PC-3 (cell line): ENCODE measurements around the gene SDCBP2.

ENCODE experiments used
- EZH2phosphoT487 ChIP-seq: fragments of 300-600 bp; sonication (generic); IDR thresholded peaks from 2 replicates; pipeline ENCODE4 v1.6.1; 2018; ENCODE audit warnings: mild to moderate bottlenecking, antibody characterized with exemption, low read length, borderline replicate concordance
- TF ChIP-seq, protein P1 (sequence below): fragments of 300-600 bp; sonication (generic); conservative IDR thresholded peaks from 2 replicates; pipeline ENCODE4 v1.5.1; 2017; ENCODE audit warnings: antibody characterized with exemption, low read depth, mild to moderate bottlenecking, low read length

DNA sequence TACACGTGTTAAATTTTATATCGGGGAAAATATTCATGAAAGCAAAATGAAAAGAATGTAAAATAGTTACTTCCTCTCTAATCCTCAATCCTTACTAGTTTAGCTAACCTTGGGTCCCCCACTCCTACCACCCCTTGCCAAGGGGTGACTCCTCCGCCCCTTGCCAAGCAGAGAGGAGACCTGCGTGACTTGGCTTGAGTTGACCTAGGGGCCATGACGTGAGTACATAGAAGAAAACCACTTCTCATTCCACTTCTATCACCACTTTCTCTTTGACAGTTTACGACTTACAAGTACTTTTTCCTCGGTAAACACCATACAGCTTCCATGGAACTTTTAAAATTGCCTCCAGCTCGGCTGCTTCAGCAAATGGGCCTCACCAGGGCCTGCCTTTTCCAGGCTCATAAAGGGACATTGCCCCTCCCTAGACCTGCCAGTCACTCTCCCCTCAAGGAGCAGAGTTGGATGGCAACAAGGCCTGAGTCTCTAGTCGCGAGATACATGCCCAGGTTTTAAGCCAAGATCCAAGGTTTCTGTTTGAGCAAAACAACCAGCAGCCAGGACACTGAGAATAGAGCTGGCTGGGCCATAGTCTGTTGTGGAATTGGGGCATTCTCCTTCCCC is 29.9 kb downstream of the SDCBP2 start:
- TF ChIP-seq, protein P1, sequence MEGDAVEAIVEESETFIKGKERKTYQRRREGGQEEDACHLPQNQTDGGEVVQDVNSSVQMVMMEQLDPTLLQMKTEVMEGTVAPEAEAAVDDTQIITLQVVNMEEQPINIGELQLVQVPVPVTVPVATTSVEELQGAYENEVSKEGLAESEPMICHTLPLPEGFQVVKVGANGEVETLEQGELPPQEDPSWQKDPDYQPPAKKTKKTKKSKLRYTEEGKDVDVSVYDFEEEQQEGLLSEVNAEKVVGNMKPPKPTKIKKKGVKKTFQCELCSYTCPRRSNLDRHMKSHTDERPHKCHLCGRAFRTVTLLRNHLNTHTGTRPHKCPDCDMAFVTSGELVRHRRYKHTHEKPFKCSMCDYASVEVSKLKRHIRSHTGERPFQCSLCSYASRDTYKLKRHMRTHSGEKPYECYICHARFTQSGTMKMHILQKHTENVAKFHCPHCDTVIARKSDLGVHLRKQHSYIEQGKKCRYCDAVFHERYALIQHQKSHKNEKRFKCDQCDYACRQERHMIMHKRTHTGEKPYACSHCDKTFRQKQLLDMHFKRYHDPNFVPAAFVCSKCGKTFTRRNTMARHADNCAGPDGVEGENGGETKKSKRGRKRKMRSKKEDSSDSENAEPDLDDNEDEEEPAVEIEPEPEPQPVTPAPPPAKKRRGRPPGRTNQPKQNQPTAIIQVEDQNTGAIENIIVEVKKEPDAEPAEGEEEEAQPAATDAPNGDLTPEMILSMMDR, result no peak
- TF ChIP-seq EZH2phosphoT487, result no peak
